NCI-H1105 (cell line): ENCODE results near the gene GUK1.
"Not testable (repeated sequence)": the region's sequence is repeated elsewhere in the genome, so short reads cannot be mapped to it uniquely, and the experiment has no call there.

ENCODE experiments used
- DNase-seq: peaks from one replicate; lab custom pipeline; 2025; lab: John Stamatoyannopoulos, UW

The GUK1 gene

DNA sequence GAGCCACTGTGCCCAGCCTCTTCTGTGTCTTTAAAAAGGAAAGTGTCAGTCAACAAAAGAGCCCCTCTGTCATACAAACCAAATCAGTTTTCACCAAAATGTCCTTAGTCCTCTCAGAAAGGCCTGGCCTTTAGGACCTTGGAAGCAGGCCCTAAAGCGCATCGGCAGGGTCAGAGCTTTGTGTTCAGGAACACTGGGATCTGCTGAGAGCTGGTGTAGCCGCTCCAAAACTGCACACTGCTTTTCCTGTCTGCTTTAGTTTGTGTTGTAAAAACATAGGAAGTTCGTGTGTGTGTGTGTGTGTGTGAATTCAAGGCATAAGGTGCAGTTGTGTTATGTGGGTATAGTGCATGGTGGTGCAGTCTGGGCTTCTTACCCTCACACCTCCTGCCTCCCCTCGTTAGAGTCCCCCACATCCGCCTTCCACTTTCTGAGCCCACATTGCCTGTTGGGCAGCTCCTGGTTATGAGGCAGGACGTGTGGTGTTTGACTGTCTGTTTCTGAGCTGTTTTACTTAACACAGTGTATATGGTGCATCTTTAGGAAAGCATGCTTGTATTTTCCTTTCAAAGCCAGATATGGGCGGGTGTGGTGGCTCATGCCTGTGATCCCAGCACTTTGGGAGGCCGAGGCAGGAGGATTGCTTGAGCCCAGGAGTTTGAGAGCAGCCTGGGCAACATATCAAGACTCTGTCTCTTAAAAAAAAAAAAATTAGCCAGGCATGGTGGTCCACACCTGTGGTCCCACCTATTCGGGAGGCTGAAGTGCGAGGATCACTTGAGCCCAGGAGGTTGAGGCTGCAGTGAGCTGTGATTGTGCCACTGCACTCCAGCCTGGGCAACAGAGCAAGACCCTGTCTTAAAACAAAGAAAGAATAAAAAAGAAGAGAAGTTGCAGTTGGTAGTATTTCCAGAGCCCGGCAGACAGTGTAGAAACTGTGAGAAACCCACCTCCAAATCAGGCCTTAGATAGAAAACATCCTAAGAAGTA, 37.9 kb downstream of the GUK1 start:
- no peak for DNase-seq

DNA sequence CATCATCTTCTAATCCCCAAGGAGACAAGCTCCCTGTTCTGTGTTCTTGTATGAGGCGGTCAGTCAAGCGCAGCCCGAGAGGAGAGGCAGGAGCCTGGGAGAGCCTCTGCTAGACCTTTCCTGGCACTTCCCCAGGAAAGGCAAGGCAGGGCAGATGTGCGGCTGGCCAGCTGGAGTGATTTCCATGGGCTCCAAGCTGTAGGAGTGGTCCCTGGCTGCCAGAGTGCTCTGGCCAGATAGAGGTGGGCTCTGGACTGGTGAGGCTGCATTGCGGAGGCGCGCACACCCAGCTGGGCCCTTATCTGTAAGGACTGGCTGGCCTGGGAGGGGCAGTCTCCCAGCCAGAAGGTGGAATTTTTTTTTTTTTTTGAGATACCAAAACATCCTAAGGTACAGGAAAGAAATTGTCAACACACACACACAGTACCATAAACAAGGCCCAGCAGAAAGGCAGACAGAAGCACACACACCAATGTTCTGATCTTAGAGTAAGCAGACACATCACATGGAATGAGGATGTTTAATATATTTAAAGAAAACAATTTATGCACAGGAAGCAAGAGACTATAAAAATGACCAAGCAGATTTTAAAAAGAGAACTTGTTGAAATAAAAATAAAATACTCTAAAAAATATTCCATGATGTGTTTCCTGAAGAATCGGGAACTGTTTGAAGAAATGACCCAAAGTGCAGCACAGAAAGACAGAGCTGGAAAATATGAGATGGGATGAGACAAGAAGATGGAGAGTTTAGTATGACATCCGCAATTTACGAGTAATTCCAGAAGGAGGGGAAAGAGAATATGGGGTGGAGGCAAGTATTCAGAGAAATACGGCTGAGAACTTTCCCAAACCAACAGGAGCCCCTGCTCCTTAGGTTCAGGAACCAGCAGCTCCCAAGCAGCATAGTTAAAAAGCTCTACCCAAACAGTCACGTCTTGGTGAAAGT, 38.9 kb downstream of the GUK1 start:
- no peak for DNase-seq

DNA sequence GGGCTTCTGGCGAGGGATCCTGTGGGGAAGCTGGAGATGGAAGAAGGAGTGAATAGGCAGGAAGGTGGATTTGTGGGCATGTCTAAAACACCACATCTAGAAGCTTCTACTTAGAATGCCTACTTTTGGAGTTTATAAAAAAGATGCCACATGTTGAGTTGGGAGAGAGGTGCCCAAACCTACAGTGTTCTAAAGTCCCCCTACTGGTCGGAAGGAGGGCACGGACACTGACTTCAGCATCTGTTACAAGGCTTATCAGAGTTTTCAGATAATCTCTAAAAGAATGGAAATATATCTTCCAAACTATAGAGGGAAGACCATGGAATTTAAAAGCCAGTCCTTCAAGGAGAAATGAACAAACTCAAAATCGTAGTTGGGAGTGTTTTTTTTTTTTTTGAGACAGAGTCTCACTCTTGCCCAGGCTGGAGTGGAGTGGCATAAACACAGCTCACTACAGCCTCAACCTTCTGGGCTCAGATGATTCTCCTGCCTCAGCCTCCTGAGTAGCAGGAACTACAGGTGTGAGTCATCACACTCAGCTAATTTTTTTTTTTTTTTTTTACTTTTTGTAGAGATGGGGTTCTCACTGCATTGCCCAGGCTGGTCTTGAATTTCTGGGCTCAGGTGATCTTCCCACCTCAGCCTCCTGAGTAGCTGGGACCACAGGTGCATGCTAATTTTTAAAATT, 40.3 kb downstream of the GUK1 start:
- DNase-seq = no peak

DNA sequence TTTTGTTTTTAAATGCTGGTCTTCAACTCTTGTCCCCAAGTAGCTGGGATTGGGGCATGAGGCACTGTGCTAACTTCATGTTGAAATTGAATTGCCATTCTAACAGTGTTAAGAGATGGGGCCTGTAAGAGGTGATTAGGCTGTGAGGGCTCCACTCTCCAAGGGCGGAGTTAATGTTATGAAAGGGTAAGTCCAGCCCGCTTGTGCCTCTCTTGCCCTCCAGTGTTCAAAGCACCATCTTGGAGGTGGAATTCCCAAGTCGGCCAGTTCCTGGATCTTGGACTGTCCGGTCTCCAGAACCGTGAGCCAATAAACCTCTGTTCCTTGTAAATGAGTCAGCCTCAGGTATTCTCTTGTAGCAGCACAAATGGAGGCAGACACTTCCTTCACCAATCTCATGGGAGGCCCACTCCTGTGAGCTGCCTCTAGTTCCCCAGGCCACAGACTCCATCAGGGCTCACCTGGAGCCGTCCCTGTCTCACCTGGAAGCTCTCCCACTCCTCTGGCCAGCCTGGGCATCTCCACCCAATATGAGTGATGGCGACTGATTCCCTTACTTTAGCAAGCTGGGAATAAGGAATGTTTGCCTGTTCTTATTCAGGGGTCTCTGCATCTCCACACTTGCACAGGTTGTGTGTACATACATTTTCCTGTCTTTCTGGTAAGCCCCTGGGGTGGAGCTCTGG, 41.0 kb downstream of the GUK1 start:
- no peak for DNase-seq

DNA sequence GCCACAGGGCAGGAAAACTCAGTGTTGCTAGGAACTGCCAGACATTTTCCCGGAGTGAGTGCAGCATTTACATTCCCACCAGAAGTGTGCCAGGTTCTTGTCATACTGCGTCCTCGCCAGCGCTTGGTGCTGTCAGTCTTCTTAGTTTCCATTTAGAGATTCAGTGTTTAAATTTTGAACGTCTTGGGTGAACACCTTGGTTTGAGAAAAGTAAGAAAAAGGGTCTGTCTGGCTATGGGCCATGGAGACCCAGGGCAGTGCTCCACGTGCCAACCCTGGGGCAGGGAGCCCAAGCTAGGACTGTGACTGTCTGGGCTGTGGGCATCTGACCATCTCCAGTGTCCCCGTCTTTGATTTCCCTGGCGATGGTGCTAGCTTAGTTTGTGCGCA, 41.6 kb downstream of the GUK1 start:
- no peak for DNase-seq

DNA sequence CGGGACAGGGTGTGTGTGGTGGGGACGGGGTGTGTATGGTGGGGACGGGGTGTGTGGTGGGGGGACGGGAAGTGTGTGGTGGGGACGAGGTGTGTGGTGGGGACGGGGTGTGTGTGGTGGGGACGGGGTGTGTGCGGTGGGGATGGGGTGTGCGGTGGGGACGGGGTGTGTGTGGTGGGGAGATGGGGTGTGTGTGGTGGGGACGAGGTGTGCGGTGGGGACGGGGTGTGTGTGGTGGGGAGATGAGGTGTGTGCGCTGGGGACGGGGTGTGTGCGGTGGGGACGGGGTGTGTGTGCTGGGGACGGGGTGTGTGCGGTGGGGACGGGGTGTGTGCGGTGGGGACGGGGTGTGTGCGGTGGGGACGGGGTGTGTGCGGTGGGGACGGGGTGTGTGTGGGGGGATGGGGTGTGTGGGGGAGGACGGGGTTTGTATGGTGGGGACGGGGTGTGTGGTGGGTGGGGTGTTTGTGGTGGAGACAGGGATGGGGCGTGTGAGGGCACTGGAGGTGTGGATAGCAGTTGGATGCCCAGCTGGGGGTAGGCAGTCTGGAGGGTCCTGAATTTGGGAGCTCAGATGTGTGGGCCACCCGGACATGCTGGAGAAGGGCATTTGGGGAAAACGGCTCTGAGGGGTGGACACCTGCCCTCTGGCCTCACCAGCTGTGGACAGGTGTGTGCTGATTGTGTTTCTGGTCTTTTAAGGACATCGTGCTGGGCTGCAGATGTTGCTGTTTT, 42.4 kb downstream of the GUK1 start:
- no peak for DNase-seq

DNA sequence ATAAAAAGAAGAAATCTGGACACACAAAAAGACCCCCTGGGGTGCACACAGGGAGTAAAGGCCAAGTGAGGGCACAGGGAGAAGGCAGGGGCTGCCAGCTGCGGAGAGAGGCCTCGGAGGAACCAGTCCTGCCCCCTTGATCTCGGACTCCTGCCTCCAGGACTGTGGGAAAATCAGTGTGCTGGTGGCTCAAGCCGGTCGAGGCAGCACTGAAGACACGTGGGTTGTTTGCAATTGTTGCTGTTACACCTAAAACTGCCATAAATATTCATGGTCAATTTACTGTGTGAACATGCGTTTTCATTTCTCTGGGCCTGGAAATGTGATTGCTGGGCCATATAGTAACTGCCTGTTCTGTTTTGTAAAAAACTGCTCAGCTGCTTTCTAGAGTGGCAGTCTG, 44.1 kb downstream of the GUK1 start:
- DNase-seq = no peak

DNA sequence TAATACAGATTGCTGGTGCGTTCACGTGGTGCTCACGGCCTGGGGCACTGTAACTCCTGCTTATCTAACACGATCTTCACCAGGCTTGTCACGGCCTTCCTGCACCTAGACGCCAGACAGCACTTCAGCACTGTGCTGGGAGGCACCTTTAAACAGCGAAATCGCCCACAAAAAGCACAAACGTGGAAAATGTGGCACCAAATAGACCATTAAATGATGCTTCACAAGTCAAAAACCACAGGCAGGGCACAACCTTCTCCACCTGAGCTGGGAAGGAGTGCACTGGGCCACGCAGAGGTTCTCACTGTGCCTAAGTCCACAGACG, 45.5 kb downstream of the GUK1 start:
- DNase-seq = no peak

DNA sequence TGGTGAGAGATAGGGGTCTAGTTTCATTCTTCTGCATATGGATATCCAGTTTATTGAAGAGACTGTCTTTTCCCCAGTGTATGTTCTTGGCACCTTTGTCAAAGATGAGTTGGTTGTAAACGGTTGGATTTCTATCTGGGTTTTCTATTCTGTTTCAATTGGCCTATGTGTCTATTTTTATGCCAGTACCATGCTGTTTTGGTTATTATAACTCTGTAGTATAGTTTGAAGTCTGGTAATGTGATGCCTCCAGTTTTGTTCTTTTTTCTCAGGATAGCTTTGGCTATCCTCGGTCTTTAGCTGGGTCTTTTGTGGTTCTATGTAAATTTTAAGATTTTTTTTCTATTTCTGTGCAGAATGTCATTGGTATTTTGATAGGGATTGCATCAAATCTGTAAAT, 48.2 kb downstream of the GUK1 start:
- not testable (repeated sequence) for DNase-seq

DNA sequence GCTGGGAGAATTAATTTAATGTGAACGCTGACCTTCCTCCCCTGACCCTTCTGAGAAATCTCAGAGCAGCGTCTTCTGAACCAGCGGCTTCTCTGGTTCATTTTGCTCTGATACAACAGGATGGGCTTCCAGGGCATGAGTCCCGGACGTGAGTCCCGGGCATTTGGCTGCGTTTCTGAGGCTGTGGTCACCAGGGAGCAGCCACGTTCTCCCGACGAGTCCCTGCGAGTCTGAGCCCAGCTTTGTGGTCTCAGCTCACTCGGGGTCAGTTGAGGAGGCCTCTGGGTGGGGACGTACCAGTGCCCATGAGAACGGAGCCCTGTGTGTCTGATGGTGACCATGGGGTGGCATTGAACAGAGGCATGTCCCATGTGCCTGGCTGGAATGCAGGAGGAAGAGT, 50.1 kb downstream of the GUK1 start:
- DNase-seq = no peak

DNA sequence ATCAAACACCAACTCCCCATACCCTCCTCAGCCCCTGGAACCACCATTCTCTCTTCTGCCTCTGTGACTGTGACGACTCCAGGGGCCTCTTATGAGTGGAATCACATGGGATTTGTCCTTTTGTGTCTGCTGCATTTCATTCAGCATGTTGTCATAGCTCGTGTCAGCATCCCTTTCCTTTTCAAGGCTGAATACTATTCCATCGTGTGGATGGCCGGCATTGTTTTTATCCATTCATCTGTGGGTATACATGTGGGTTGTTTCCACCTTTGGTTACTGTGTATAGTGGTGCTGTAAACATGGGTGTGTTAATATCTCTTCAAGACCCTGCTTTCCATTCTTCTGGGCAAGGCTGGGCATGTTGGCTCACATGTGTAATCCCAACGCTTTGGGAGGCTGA, 50.7 kb downstream of the GUK1 start:
- no peak for DNase-seq

DNA sequence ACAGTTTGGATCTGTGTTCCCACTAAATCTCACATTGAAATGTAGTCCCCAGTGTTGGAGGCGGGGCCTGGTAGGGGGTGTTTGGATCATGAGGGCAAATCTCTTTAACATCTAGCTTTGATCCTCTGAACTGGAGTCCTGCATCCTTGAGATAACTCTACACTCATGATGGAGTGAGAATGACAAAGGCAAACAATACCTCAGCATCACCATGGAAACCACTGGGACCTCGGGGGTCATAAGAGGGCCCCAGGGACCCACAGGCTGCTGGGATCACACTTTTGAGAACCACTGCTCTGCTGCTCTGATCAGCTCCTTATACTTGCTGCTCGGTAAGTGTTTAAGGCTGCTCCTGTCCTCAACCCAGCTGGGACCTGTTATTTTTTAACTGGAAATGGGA, 54.4 kb downstream of the GUK1 start:
- no peak for DNase-seq

DNA sequence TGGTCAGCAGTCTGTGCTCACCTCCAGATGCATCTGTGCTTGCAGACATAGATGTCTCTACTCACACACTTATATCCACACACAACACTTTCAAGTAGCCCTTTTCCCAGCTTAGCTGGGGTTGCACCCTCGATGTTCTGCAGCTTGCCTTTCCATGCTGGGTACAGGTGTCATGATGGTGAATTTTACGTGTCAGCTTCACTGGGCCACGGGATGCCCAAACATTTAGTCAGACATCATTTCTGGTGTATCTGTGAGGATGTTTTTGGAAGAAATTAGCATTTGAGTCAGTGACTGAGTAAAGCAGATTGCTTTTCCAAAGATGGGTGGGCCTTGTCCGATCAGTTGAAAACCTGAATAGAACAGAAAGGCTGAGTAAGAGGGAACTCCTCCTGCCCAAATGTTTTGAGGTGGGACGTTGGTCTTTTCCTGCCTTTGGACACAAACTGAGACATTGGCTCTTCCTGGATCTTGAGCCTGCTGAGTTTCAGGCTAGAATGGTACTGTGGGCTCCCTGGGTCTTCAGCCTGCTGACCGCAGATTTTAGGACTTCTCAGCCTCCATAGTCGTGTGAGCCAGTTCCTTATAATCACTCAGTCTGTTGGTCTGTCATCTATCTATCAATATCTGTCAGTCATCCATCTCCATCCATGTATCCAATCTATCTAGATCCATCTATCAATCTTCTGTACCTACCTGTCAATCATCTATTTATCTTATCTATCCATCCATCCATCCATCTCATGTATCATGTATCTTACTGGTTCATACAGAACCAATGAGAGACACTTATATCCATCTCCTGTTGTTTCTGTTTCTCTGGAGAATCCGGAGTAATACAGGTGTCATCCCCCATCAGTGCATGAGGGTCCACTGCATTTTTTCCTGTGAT, 55.1 kb downstream of the GUK1 start:
- no peak for DNase-seq

DNA sequence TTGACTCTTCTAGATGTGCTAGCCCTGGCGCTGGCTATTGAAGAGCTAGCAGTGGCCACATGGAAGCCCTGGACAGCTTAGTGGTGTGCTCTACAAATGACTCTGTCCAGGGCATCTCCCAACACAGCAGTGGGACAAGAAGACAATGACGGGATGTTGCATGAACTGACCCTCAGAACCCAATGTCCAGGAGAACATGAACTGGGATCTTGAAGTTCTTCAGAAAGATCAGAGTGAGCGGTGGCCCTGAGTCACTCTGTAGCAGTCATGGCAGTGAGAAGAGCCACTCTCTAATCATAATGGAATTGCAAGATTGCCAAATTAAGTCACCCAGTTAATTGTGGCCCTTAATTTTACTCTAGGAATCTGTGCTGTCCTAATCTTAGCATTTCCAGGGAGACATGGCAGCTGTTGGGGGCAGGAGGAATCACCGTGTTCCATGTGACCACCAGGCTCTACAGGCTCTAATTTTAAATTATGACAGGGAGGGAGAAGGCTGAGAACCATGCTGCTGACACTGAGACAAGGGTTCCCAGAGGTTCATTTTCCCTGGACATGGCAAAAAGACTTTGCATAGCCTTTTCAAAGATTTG, 57.6 kb downstream of the GUK1 start:
- DNase-seq = no peak
